ENCODE data around the gene PRRC2B. TPM values are rescaled to one million over a fixed set of nuclear protein-coding genes. Genes with fewer than 3 reads are reported as not detected.

The PRRC2B gene
- total and polyA plus RNA-seq, 4 donors: 10.3 to 44.3 (median 27.0) TPM

DNA sequence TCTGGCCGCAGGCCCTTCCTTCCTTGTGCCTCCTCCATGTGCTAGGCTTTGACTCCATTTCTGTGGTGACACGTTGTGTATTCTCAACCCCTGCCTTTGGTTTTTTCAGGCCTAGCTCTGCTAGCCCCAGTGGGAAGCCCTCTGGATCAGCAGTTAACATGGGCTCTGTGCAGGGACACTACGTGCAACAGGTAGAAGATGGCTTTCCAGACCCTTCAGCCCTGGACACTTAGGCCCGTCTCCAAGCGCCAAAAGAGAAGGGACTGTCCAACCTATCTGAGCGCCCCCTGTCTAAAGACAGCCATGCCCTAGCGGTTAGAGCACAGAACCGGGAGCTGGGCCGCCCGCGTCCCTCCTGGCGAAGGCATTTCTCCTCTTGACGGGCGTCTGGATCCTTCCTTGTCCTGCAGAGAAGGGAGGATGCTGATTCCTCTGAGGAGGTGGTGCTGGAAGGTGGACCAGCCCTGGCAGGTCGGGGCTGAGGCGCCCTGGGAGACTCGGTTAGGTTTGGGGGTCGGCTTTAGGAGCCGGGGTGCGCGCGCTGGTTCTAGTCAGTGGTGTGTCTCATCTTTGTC is 100.5 kb downstream of the PRRC2B start:
- no peak for TF ChIP-seq YY1 (IDR thresholded peaks at IDR 0.05)
- no peak for TF ChIP-seq RXRA (IDR thresholded peaks at IDR 0.05)
- TF ChIP-seq HNF4G (IDR thresholded peaks at IDR 0.05): no peak
- TF ChIP-seq NR2F2 (IDR thresholded peaks at IDR 0.05): no peak
- no peak for TF ChIP-seq HNF4A (conservative IDR thresholded peaks at IDR 0.05)
- TF ChIP-seq JUND (IDR thresholded peaks at IDR 0.05): no peak
- TF ChIP-seq ZBTB33 (IDR thresholded peaks at IDR 0.05): no peak
- TF ChIP-seq FOXA2 (IDR thresholded peaks at IDR 0.05): no peak
- no peak for TF ChIP-seq TAF1 (conservative IDR thresholded peaks at IDR 0.05)
- TF ChIP-seq SP1 (IDR thresholded peaks at IDR 0.05): no peak
- no peak for TF ChIP-seq RAD21 (IDR thresholded peaks at IDR 0.05)
- TF ChIP-seq, protein P1, sequence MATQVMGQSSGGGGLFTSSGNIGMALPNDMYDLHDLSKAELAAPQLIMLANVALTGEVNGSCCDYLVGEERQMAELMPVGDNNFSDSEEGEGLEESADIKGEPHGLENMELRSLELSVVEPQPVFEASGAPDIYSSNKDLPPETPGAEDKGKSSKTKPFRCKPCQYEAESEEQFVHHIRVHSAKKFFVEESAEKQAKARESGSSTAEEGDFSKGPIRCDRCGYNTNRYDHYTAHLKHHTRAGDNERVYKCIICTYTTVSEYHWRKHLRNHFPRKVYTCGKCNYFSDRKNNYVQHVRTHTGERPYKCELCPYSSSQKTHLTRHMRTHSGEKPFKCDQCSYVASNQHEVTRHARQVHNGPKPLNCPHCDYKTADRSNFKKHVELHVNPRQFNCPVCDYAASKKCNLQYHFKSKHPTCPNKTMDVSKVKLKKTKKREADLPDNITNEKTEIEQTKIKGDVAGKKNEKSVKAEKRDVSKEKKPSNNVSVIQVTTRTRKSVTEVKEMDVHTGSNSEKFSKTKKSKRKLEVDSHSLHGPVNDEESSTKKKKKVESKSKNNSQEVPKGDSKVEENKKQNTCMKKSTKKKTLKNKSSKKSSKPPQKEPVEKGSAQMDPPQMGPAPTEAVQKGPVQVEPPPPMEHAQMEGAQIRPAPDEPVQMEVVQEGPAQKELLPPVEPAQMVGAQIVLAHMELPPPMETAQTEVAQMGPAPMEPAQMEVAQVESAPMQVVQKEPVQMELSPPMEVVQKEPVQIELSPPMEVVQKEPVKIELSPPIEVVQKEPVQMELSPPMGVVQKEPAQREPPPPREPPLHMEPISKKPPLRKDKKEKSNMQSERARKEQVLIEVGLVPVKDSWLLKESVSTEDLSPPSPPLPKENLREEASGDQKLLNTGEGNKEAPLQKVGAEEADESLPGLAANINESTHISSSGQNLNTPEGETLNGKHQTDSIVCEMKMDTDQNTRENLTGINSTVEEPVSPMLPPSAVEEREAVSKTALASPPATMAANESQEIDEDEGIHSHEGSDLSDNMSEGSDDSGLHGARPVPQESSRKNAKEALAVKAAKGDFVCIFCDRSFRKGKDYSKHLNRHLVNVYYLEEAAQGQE (IDR thresholded peaks at IDR 0.05): no peak
- TF ChIP-seq, protein P2, sequence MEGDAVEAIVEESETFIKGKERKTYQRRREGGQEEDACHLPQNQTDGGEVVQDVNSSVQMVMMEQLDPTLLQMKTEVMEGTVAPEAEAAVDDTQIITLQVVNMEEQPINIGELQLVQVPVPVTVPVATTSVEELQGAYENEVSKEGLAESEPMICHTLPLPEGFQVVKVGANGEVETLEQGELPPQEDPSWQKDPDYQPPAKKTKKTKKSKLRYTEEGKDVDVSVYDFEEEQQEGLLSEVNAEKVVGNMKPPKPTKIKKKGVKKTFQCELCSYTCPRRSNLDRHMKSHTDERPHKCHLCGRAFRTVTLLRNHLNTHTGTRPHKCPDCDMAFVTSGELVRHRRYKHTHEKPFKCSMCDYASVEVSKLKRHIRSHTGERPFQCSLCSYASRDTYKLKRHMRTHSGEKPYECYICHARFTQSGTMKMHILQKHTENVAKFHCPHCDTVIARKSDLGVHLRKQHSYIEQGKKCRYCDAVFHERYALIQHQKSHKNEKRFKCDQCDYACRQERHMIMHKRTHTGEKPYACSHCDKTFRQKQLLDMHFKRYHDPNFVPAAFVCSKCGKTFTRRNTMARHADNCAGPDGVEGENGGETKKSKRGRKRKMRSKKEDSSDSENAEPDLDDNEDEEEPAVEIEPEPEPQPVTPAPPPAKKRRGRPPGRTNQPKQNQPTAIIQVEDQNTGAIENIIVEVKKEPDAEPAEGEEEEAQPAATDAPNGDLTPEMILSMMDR (IDR thresholded peaks at IDR 0.05; ENCODE audit: low read depth, low read length, missing input control): no peak
- no peak for TF ChIP-seq FOXA1 (IDR thresholded peaks at IDR 0.05)
- TF ChIP-seq ATF3 (IDR thresholded peaks at IDR 0.05): no peak
- no peak for TF ChIP-seq GABPA (IDR thresholded peaks at IDR 0.05 in 1 of 2, conservative IDR thresholded peaks at IDR 0.05 in 1 of 2)
- no peak for TF ChIP-seq EGR1 (IDR thresholded peaks at IDR 0.05; ENCODE audit: low read depth in 2 of 2)
- no peak for TF ChIP-seq MAX (IDR thresholded peaks at IDR 0.05)
- WGBS: 97% methylated on average over 22 of the region's 22 CpGs

More for the DNA sequence above, 100.5 kb downstream of the PRRC2B start:
- H3K27ac ChIP-seq (ENCODE audit: low read depth in 1 of 2, low read length in 2 of 2): no peak overlapping the region
- DNase-seq (ENCODE audit: low spot score): no peak
- no peak overlapping the region for H3K4me3 ChIP-seq (ENCODE audit: low read depth in 1 of 3, low read length in 3 of 3)
- H3K4me1 ChIP-seq (ENCODE audit: control insufficient read depth in 4 of 4, insufficient read depth in 4 of 4, low read length in 3 of 4): peaks cover 0 to 3% (median 0%) of the 10 kb centered on the region in 4 donors
- H3K9ac ChIP-seq (ENCODE audit: low read depth in 1 of 2, low read length in 2 of 2): no peak overlapping the region
- no peaks in the 10 kb centered on the region for H3K9me3 ChIP-seq (ENCODE audit: control insufficient read depth in 4 of 4, low read length in 3 of 4)
- no peaks in the 10 kb centered on the region for H3K27me3 ChIP-seq (ENCODE audit: control insufficient read depth in 4 of 4, insufficient read depth in 4 of 4, low read length in 3 of 4)
- H3K36me3 ChIP-seq (ENCODE audit: control insufficient read depth in 4 of 4, insufficient read depth in 3 of 4, low read depth in 1 of 4, low read length in 3 of 4): peaks cover 45 to 99% (median 72%) of the 10 kb centered on the region in 4 donors

Measured in liver (tissue), 9 donors.